HEK293 (cell line): Measurements from ENCODE around the gene RAVER2.

Experiments
- CTCF ChIA-PET: fragments of 350-600 bp; formaldehyde crosslinking; extraction: SDS; loops from one replicate; lab custom pipeline; 2021; ENCODE audit warnings: antibody characterized with exemption; lab: Yijun Ruan, JAX
- POLR2A ChIA-PET: fragments of 300-600 bp; formaldehyde crosslinking; extraction: SDS; loops from one replicate; lab custom pipeline; 2020; ENCODE audit warnings: antibody characterized with exemption, inconsistent platforms; lab: Yijun Ruan, JAX
- H3K27ac ChIP-seq: fragments of 200-500 bp; sonication (Bioruptor generic); 2 replicates; pipeline ENCODE4 v1.5.1; 2014; ENCODE audit warnings: low read depth, low read length, control low read depth, inconsistent platforms; ENCODE audit errors: extremely low read depth
- H3K36me3 ChIP-seq, 2 experiments: fragments of 200-500 bp in 1 of 2; sonication (Bioruptor generic) in 1 of 2; 1 replicate in 1 of 2; 2 replicates in 1 of 2; pipeline ENCODE4 v1.5.1; 2014 to 2017; ENCODE audit warnings: inconsistent platforms in 2 of 2, low read length in 2 of 2; ENCODE audit not compliant: control insufficient read depth in 2 of 2, insufficient read depth in 1 of 2
- H3K4me1 ChIP-seq: fragments of 200-500 bp; sonication (Bioruptor generic); 2 replicates; pipeline ENCODE4 v1.5.1; 2014; ENCODE audit warnings: mild to moderate bottlenecking, low read length, inconsistent platforms; ENCODE audit not compliant: control insufficient read depth, insufficient read depth
- H3K4me3 ChIP-seq: 2 replicates; pipeline ENCODE4 v1.5.1; 2011; ENCODE audit warnings: low read depth, mild to moderate bottlenecking, control low read depth, low read length, moderate library complexity
- H3K9me3 ChIP-seq: fragments of 200-500 bp; sonication (Bioruptor generic); 2 replicates; pipeline ENCODE4 v1.5.1; 2014; ENCODE audit warnings: low read depth, low read length, inconsistent platforms; ENCODE audit not compliant: control insufficient read depth, insufficient read depth
- GLIS2 ChIP-seq: fragments of 450-650 bp; formaldehyde crosslinking; IDR thresholded peaks from 2 replicates; pipeline ENCODE4 v1.5.1; 2016; ENCODE audit warnings: missing biosample characterization, missing genetic modification characterization
- HOXA7 ChIP-seq: sonication (generic); formaldehyde crosslinking; IDR thresholded peaks from 2 replicates; pipeline ENCODE4 v1.8.1; 2022; ENCODE audit warnings: missing genetic modification reagents, borderline replicate concordance
- KLF7 ChIP-seq: fragments of 450-650 bp; formaldehyde crosslinking; IDR thresholded peaks from 2 replicates; pipeline ENCODE4 v1.5.1; 2016; ENCODE audit warnings: missing biosample characterization, missing genetic modification characterization, borderline replicate concordance
- OSR2 ChIP-seq: fragments of 450-650 bp; formaldehyde crosslinking; IDR thresholded peaks from 2 replicates; pipeline ENCODE4 v1.5.1; 2016; ENCODE audit warnings: missing biosample characterization, missing genetic modification characterization
- RBAK ChIP-seq: fragments of 450-650 bp; formaldehyde crosslinking; IDR thresholded peaks from 2 replicates; pipeline ENCODE4 v1.5.1; 2016; ENCODE audit warnings: missing biosample characterization, missing genetic modification characterization
- REST ChIP-seq: fragments of 450-650 bp; formaldehyde crosslinking; IDR thresholded peaks from 2 replicates; pipeline ENCODE4 v1.5.1; 2016; ENCODE audit warnings: missing biosample characterization, missing genetic modification characterization
- ZNF18 ChIP-seq: fragments of 450-650 bp; formaldehyde crosslinking; IDR thresholded peaks from 2 replicates; pipeline ENCODE4 v1.5.1; 2016; ENCODE audit warnings: missing biosample characterization, missing genetic modification characterization
- ZNF24 ChIP-seq: fragments of 450-650 bp; formaldehyde crosslinking; IDR thresholded peaks from 2 replicates; pipeline ENCODE4 v1.5.1; 2016; ENCODE audit warnings: missing biosample characterization, missing genetic modification characterization
- ZNF324 ChIP-seq: fragments of 450-650 bp; formaldehyde crosslinking; IDR thresholded peaks from 2 replicates; pipeline ENCODE4 v1.5.1; 2016; ENCODE audit warnings: missing biosample characterization, missing genetic modification characterization
- ZNF341 ChIP-seq: fragments of 450-650 bp; formaldehyde crosslinking; IDR thresholded peaks from 2 replicates; pipeline ENCODE4; 2016; ENCODE audit warnings: low read depth, missing biosample characterization, missing genetic modification characterization
- ZNF416 ChIP-seq: fragments of 450-650 bp; formaldehyde crosslinking; IDR thresholded peaks from 2 replicates; pipeline ENCODE4 v1.5.1; 2016; ENCODE audit warnings: missing biosample characterization, missing genetic modification characterization
- ZNF426 ChIP-seq: fragments of 450-650 bp; formaldehyde crosslinking; IDR thresholded peaks from 2 replicates; pipeline ENCODE4 v1.5.1; 2017; ENCODE audit warnings: missing biosample characterization, missing genetic modification characterization, mild to moderate bottlenecking, inconsistent platforms, moderate library complexity
- ZNF433 ChIP-seq: fragments of 450-650 bp; formaldehyde crosslinking; IDR thresholded peaks from 2 replicates; pipeline ENCODE4 v1.5.1; 2016; ENCODE audit warnings: missing biosample characterization, missing genetic modification characterization, low read depth
- ZNF449 ChIP-seq: fragments of 450-650 bp; formaldehyde crosslinking; IDR thresholded peaks from 2 replicates; pipeline ENCODE4 v1.5.1; 2017; ENCODE audit warnings: missing biosample characterization, mild to moderate bottlenecking, missing genetic modification characterization, moderate library complexity
- ZNF518A ChIP-seq: fragments of 450-650 bp; formaldehyde crosslinking; conservative IDR thresholded peaks from 2 replicates; pipeline ENCODE4 v1.5.1; 2016; ENCODE audit warnings: low read depth, missing biosample characterization, missing genetic modification characterization
- ZNF555 ChIP-seq: fragments of 450-650 bp; formaldehyde crosslinking; conservative IDR thresholded peaks from 2 replicates; pipeline ENCODE4 v1.5.1; 2017; ENCODE audit warnings: missing biosample characterization, mild to moderate bottlenecking, missing genetic modification characterization, inconsistent platforms
- ZNF571 ChIP-seq: fragments of 450-650 bp; formaldehyde crosslinking; IDR thresholded peaks from 2 replicates; pipeline ENCODE4 v1.5.0; 2017; ENCODE audit warnings: missing biosample characterization, missing genetic modification characterization
- ZNF596 ChIP-seq: fragments of 450-650 bp; IDR thresholded peaks from 2 replicates; pipeline ENCODE4 v1.5.0; 2018; ENCODE audit warnings: missing biosample characterization, mild to moderate bottlenecking, missing genetic modification characterization, moderate library complexity
- ZNF621 ChIP-seq: fragments of 450-650 bp; formaldehyde crosslinking; IDR thresholded peaks from 2 replicates; pipeline ENCODE4 v1.5.1; 2017; ENCODE audit warnings: missing biosample characterization, missing genetic modification characterization
- ZNF623 ChIP-seq: fragments of 450-650 bp; formaldehyde crosslinking; IDR thresholded peaks from 2 replicates; pipeline ENCODE4 v1.5.1; 2016; ENCODE audit warnings: missing biosample characterization, missing genetic modification characterization

RAVER2 gene

GRCh38 chr1:64867266-64867665 is 122.4 kb downstream of the RAVER2 start:
- Histone ChIP-seq H3K36me3 (peaks cover 0 to 52% of the 10 kb centered on the region in 2 experiments; a peak in 1 of 3 replicates), H3K27ac (no peak overlapping the region), H3K9me3 (no peaks in the 10 kb centered on the region), H3K4me1 (no peaks in the 10 kb centered on the region), H3K4me3 (no peak overlapping the region)
- ChIA-PET POLR2A (no interaction called here), CTCF (no interaction called here)
- TF ChIP-seq ZNF621 (no peak), ZNF596 (tag by site-specific recombination) (no peak), REST (tag by site-specific recombination) (no peak), ZNF341 (tag by site-specific recombination) (no peak), ZNF449 (tag by site-specific recombination) (no peak), ZNF433 (no peak), HOXA7 (CRISPR knock-in tag) (no peak), OSR2 (tag by site-specific recombination) (no peak), ZNF18 (tag by site-specific recombination) (no peak), RBAK (tag by site-specific recombination) (no peak), ZNF324 (tag by site-specific recombination) (no peak), GLIS2 (tag by site-specific recombination) (no peak), ZNF24 (no peak), ZNF426 (tag by site-specific recombination) (no peak), ZNF416 (tag by site-specific recombination) (no peak), ZNF518A (tag by site-specific recombination) (no peak), ZNF571 (tag by site-specific recombination) (no peak), ZNF623 (tag by site-specific recombination) (no peak), ZNF555 (tag by site-specific recombination) (no peak), KLF7 (tag by site-specific recombination) (no peak)
- TF ChIP-seq, all 188 proteins: peak for 0
